ENCODE measurements around the gene SMIM13. TPM values are rescaled to one million over a fixed set of nuclear protein-coding genes. Genes with fewer than 3 reads are reported as not detected.

The SMIM13 gene
- total RNA-seq, 1 donor from 2014 or later: 7.8 TPM

GRCh38 chr6:11152581-11152980 lies 58.9 kb downstream of the SMIM13 start:
- H2AFZ ChIP-seq (replicated peaks): no peak overlapping the region
- H3K9me3 Mint-ChIP-seq: peaks cover 10% of the 10 kb centered on the region
- H3K4me1 ChIP-seq: peaks cover 27% of the 10 kb centered on the region
- no peaks in the 10 kb centered on the region for H4K20me1 ChIP-seq (ENCODE audit: low read depth)
- H3F3A ChIP-seq (ENCODE audit: low read depth): peaks cover 3% of the 10 kb centered on the region
- peaks cover 22% of the 10 kb centered on the region for H3K4me1 Mint-ChIP-seq
- no peak for DNase-seq (ENCODE audit: low spot score)
- H3K4me3 Mint-ChIP-seq: peak overlapping the region; percentile 28
- H3K79me2 ChIP-seq (ENCODE audit: low read depth): no peaks in the 10 kb centered on the region
- no peak overlapping the region for H3K4me2 ChIP-seq
- no peak overlapping the region for H3K27ac ChIP-seq
- H3K27ac Mint-ChIP-seq: no peak overlapping the region
- peaks cover 16% of the 10 kb centered on the region for H3K27me3 ChIP-seq
- H3K36me3 ChIP-seq: no peaks in the 10 kb centered on the region
- no peak overlapping the region for H3K4me3 ChIP-seq
- TF ChIP-seq CTCF (IDR thresholded peaks at IDR 0.05): no peak
- TF ChIP-seq EZH2phosphoT487 (IDR thresholded peaks at IDR 0.05): no peak
- no peak for TF ChIP-seq EZH2 (IDR thresholded peaks at IDR 0.05)
- H3K27me3 Mint-ChIP-seq (ENCODE audit: insufficient read depth, low read depth): peaks cover 3% of the 10 kb centered on the region
- H3K9ac ChIP-seq: no peak overlapping the region
- no peaks in the 10 kb centered on the region for H3K36me3 Mint-ChIP-seq
- H3K9me3 ChIP-seq (ENCODE audit: low read depth): no peaks in the 10 kb centered on the region

DNA sequence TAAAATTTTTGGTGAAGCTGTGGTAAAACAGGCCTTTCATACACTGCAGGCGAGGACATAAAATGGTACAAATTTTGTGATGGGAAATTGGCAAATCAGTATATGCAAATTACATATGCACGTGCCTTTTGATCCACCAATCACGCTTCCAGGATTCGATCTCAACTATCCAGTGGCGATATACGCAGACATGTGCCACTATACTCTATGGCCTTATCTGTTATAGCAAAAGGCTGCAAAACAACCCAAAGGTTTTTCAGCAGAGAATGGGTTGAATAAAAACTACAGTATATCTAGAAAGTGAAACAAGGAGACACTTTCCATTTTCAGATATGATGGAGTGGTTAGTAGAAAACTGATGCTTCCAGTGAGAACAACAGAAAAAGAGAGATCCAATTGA lies 59.8 kb downstream of the SMIM13 start:
- Mint-ChIP-seq H3K4me3 (no peak overlapping the region), H3K27me3 (ENCODE audit: insufficient read depth, low read depth) (peaks cover 3% of the 10 kb centered on the region), H3K4me1 (peaks cover 22% of the 10 kb centered on the region), H3K9me3 (peaks cover 11% of the 10 kb centered on the region), H3K27ac (no peak overlapping the region), H3K36me3 (no peaks in the 10 kb centered on the region)
- peaks cover 3% of the 10 kb centered on the region for H3F3A ChIP-seq (ENCODE audit: low read depth)
- H3K36me3 ChIP-seq: no peaks in the 10 kb centered on the region
- H3K9me3 ChIP-seq (ENCODE audit: low read depth): no peaks in the 10 kb centered on the region
- H3K79me2 ChIP-seq (ENCODE audit: low read depth): no peaks in the 10 kb centered on the region
- peak overlapping the region; percentile 68 for H3K4me2 ChIP-seq
- no peak overlapping the region for H3K9ac ChIP-seq
- H2AFZ ChIP-seq (replicated peaks): peak overlapping the region; percentile 81
- no peaks in the 10 kb centered on the region for H4K20me1 ChIP-seq (ENCODE audit: low read depth)
- no peak overlapping the region for H3K27ac ChIP-seq
- no peak for DNase-seq (ENCODE audit: low spot score)
- H3K4me1 ChIP-seq: peaks cover 27% of the 10 kb centered on the region
- TF ChIP-seq CTCF (IDR thresholded peaks at IDR 0.05) (no peak), EZH2 (IDR thresholded peaks at IDR 0.05) (no peak), EZH2phosphoT487 (IDR thresholded peaks at IDR 0.05) (no peak)
- no peak overlapping the region for H3K4me3 ChIP-seq
- peaks cover 16% of the 10 kb centered on the region for H3K27me3 ChIP-seq

- peaks cover 22% of the 10 kb centered on the region for H3K4me1 Mint-ChIP-seq
- H3K4me1 ChIP-seq: peaks cover 33% of the 10 kb centered on the region
- H3K27ac ChIP-seq: no peak overlapping the region
- peaks cover 10% of the 10 kb centered on the region for H3K9me3 Mint-ChIP-seq
- H3K4me3 Mint-ChIP-seq: no peak overlapping the region
- peaks cover 16% of the 10 kb centered on the region for H3K27me3 ChIP-seq
- H3K9me3 ChIP-seq (ENCODE audit: low read depth): no peaks in the 10 kb centered on the region
- H3K36me3 Mint-ChIP-seq: no peaks in the 10 kb centered on the region
- H3K79me2 ChIP-seq (ENCODE audit: low read depth): no peaks in the 10 kb centered on the region
- no peak for TF ChIP-seq EZH2 (IDR thresholded peaks at IDR 0.05)
- TF ChIP-seq EZH2phosphoT487 (IDR thresholded peaks at IDR 0.05): no peak
- no peak for TF ChIP-seq CTCF (IDR thresholded peaks at IDR 0.05)
- H3F3A ChIP-seq (ENCODE audit: low read depth): peaks cover 3% of the 10 kb centered on the region
- H3K4me2 ChIP-seq: no peak overlapping the region
- no peak for DNase-seq (ENCODE audit: low spot score)
- H3K27ac Mint-ChIP-seq: no peak overlapping the region
- no peak overlapping the region for H3K9ac ChIP-seq
- H2AFZ ChIP-seq (replicated peaks): no peak overlapping the region
- H4K20me1 ChIP-seq (ENCODE audit: low read depth): no peaks in the 10 kb centered on the region
- peaks cover 3% of the 10 kb centered on the region for H3K27me3 Mint-ChIP-seq (ENCODE audit: insufficient read depth, low read depth)
- H3K4me3 ChIP-seq: no peak overlapping the region
- no peaks in the 10 kb centered on the region for H3K36me3 ChIP-seq
These were observed 62.0 kb downstream of the SMIM13 start for GRCh38 chr6:11155589-11155988.

Data from neural progenitor cell (in vitro differentiated cells).